H9 (cell line): ENCODE data around the gene KCNAB3. TPM values are rescaled to one million over a fixed set of nuclear protein-coding genes. Genes with fewer than 3 reads are reported as not detected.
"Not testable (repeated sequence)": the region's sequence is repeated elsewhere in the genome, so short reads cannot be mapped to it uniquely, and the experiment has no call there.

Experiments
- DNase-seq: peaks from one replicate; pipeline ENCODE4 v3.0.0-alpha.2; 2017
- H2AFZ ChIP-seq: one replicate; pipeline ENCODE4 v1.6.1; 2013; ENCODE audit warnings: mild to moderate bottlenecking, low read length, control low read depth, moderate library complexity
- H2AK5ac ChIP-seq: 2 replicates; pipeline ENCODE4 v1.6.1; 2013; ENCODE audit warnings: low read length, control low read depth, mixed read lengths; ENCODE audit not compliant: insufficient read length
- H2BK120ac ChIP-seq: one replicate; pipeline ENCODE4 v1.6.1; 2013; ENCODE audit warnings: low read depth, mild to moderate bottlenecking, low read length, control low read depth, inconsistent platforms; ENCODE audit not compliant: poor library complexity, severe bottlenecking
- H2BK12ac ChIP-seq: 2 replicates; pipeline ENCODE4 v1.6.1; 2013; ENCODE audit warnings: low read length, control low read depth, mixed read lengths, low read depth; ENCODE audit not compliant: insufficient read length
- H2BK15ac ChIP-seq: 2 replicates; pipeline ENCODE4 v1.6.1; 2013; ENCODE audit warnings: low read depth, low read length, control low read depth
- H2BK20ac ChIP-seq: one replicate; pipeline ENCODE4 v1.6.1; 2013; ENCODE audit warnings: low read depth, mild to moderate bottlenecking, low read length, control low read depth, inconsistent platforms; ENCODE audit not compliant: poor library complexity, severe bottlenecking
- H2BK5ac ChIP-seq: 2 replicates; pipeline ENCODE4 v1.6.1; 2013; ENCODE audit warnings: low read length, control low read depth, mixed read lengths; ENCODE audit not compliant: insufficient read length
- H3K14ac ChIP-seq: 2 replicates; pipeline ENCODE4 v1.6.1; 2013; ENCODE audit warnings: low read length, control low read depth; ENCODE audit not compliant: insufficient read depth
- H3K18ac ChIP-seq: 2 replicates; pipeline ENCODE4 v1.6.1; 2013; ENCODE audit warnings: low read depth, mild to moderate bottlenecking, mixed read lengths, low read length, control low read depth; ENCODE audit not compliant: insufficient read length
- H3K23ac ChIP-seq: 2 replicates; pipeline ENCODE4 v1.6.1; 2013; ENCODE audit warnings: low read length, control low read depth, mixed read lengths, low read depth; ENCODE audit not compliant: insufficient read length
- H3K23me2 ChIP-seq: 2 replicates; pipeline ENCODE4 v1.6.1; 2013; ENCODE audit warnings: low read depth, mild to moderate bottlenecking, mixed read lengths, low read length, control low read depth; ENCODE audit not compliant: insufficient read length, poor library complexity, severe bottlenecking
- H3K27ac ChIP-seq: 2 replicates; pipeline ENCODE4 v1.5.1; 2013; ENCODE audit warnings: low read length, control low read depth, mixed read lengths, low read depth; ENCODE audit not compliant: insufficient read length
- H3K27me3 ChIP-seq: 2 replicates; pipeline ENCODE4 v1.6.1; 2013; ENCODE audit warnings: low read length, control low read depth, inconsistent platforms; ENCODE audit not compliant: insufficient read depth
- H3K4ac ChIP-seq: 2 replicates; pipeline ENCODE4 v1.6.1; 2013; ENCODE audit warnings: low read depth, mild to moderate bottlenecking, control low read depth, inconsistent platforms, low read length, moderate library complexity
- H3K4me1 ChIP-seq: 2 replicates; pipeline ENCODE4 v1.6.1; 2013; ENCODE audit warnings: low read length, control low read depth, inconsistent platforms; ENCODE audit not compliant: insufficient read depth
- H3K4me2 ChIP-seq: 2 replicates; pipeline ENCODE4 v1.6.1; 2013; ENCODE audit warnings: low read length, control low read depth, mixed read lengths; ENCODE audit not compliant: insufficient read length, insufficient read depth
- H3K56ac ChIP-seq: 2 replicates; pipeline ENCODE4 v1.6.1; 2013; ENCODE audit warnings: low read depth, mild to moderate bottlenecking, mixed read lengths, low read length, control low read depth; ENCODE audit not compliant: insufficient read length
- H3K79me1 ChIP-seq: 2 replicates; pipeline ENCODE4 v1.6.1; 2013; ENCODE audit warnings: low read depth, mild to moderate bottlenecking, moderate library complexity, low read length, control low read depth, inconsistent platforms; ENCODE audit not compliant: insufficient read depth, poor library complexity, severe bottlenecking
- H3K79me2 ChIP-seq: 2 replicates; pipeline ENCODE4 v1.6.1; 2013; ENCODE audit warnings: low read length, control low read depth, inconsistent platforms; ENCODE audit not compliant: insufficient read depth
- H3K9ac ChIP-seq: 2 replicates; pipeline ENCODE4 v1.6.1; 2013; ENCODE audit warnings: low read length, control low read depth, mixed read lengths; ENCODE audit not compliant: insufficient read length; ENCODE audit errors: extremely low read depth
- H3K9me3 ChIP-seq: one replicate; pipeline ENCODE4 v1.6.1; 2013; ENCODE audit warnings: low read depth, low read length, inconsistent platforms; ENCODE audit not compliant: control insufficient read depth
- H3T11ph ChIP-seq: one replicate; pipeline ENCODE4 v1.6.1; 2013; ENCODE audit warnings: mild to moderate bottlenecking, low read length, control low read depth, inconsistent platforms
- H4K20me1 ChIP-seq: one replicate; pipeline ENCODE4 v1.6.1; 2013; ENCODE audit not compliant: control insufficient read depth, insufficient read length, insufficient read depth
- H4K5ac ChIP-seq: 2 replicates; pipeline ENCODE4 v1.6.1; 2013; ENCODE audit warnings: low read depth, mild to moderate bottlenecking, mixed read lengths, low read length, control low read depth; ENCODE audit not compliant: insufficient read length
- H4K8ac ChIP-seq: replicated peaks from 2 replicates; pipeline ENCODE4 v1.6.1; 2013; ENCODE audit warnings: low read length, control low read depth, mixed read lengths, low read depth; ENCODE audit not compliant: insufficient read length
- H4K91ac ChIP-seq: 2 replicates; pipeline ENCODE4 v1.6.1; 2013; ENCODE audit warnings: low read depth, mild to moderate bottlenecking, moderate library complexity, mixed read lengths, low read length, control low read depth; ENCODE audit not compliant: insufficient read length
- H3K27ac Mint-ChIP-seq, 3 experiments: 2 replicates in 2 of 3; 3 replicates in 1 of 3; pipeline ENCODE4 v1.8.0; 2020 to 2021; ENCODE audit warnings: mixed read lengths in 3 of 3, mild to moderate bottlenecking in 1 of 3, moderate library complexity in 1 of 3
- H3K27me3 Mint-ChIP-seq: 2 replicates; pipeline ENCODE4 v1.8.0; 2021; ENCODE audit warnings: low read depth, mild to moderate bottlenecking, moderate library complexity, mixed read lengths
- H3K36me3 Mint-ChIP-seq, 3 experiments: 2 replicates in 2 of 3; 3 replicates in 1 of 3; pipeline ENCODE4 v1.8.0; 2020 to 2021; ENCODE audit warnings: low read depth in 3 of 3, mixed read lengths in 3 of 3; ENCODE audit not compliant: insufficient read depth in 1 of 3
- H3K4me1 Mint-ChIP-seq, 2 experiments: 2 replicates each; pipeline ENCODE4 v1.8.0; 2020; ENCODE audit warnings: mixed read lengths in 2 of 2
- H3K4me3 Mint-ChIP-seq, 2 experiments: 2 replicates in 1 of 2; 3 replicates in 1 of 2; pipeline ENCODE4 v1.8.0; 2020 to 2021; ENCODE audit warnings: mild to moderate bottlenecking in 2 of 2, mixed read lengths in 2 of 2, moderate library complexity in 1 of 2
- H3K9me3 Mint-ChIP-seq, 2 experiments: 2 replicates in 1 of 2; 3 replicates in 1 of 2; pipeline ENCODE4 v1.8.0; 2020; ENCODE audit warnings: mild to moderate bottlenecking in 2 of 2, mixed read lengths in 2 of 2, moderate library complexity in 1 of 2
- CTCF ChIP-seq: fragments of 200-600 bp; sonication (generic); conservative IDR thresholded peaks from 3 replicates; pipeline ENCODE4 v1.8.0; 2021; ENCODE audit warnings: antibody characterized with exemption, mild to moderate bottlenecking
- WGBS: extraction: QIAGEN DNeasy Blood & Tissue Kit; methylation state at CpG from one replicate; pipeline ENCODE4 v1.1.7; 2013; ENCODE audit warnings: missing lambda C conversion rate, low lambda C conversion rate, mixed read lengths; ENCODE audit not compliant: insufficient read length; ENCODE audit errors: extremely low coverage; 5-methylcytosine and 5-hydroxymethylcytosine counted together
- total RNA-seq: library from RNA; stranded (reverse); gene quantifications from 2 replicates; pipeline ENCODE4 v1.2.1, GENCODE V29; 2021

The KCNAB3 gene
- total RNA-seq, 1 experiment from 2014 or later = 6.4 TPM

GRCh38 chr17:7955414-7956227 lies 26.0 kb upstream of the KCNAB3 start:
- Histone ChIP-seq H3K23ac (no peak overlapping the region), H3K27me3 (no peaks in the 10 kb centered on the region), H2BK15ac (no peak overlapping the region), H3K56ac (no peak overlapping the region), H2BK20ac (no peak overlapping the region), H2AFZ (no peak overlapping the region), H2BK5ac (no peak overlapping the region), H4K91ac (no peak overlapping the region), H2BK12ac (no peak overlapping the region), H3K79me1 (no peaks in the 10 kb centered on the region), H3K23me2 (no peaks in the 10 kb centered on the region), H4K8ac (no peak overlapping the region), H2AK5ac (no peak overlapping the region), H3K18ac (no peak overlapping the region), H3K9me3 (no peaks in the 10 kb centered on the region), H4K5ac (no peak overlapping the region), H3K4me2 (no peak overlapping the region), H3K4ac (no peak overlapping the region), H3K14ac (no peak overlapping the region), H3T11ph (no peak overlapping the region), H2BK120ac (no peak overlapping the region), H3K9ac (no peak overlapping the region), H3K4me1 (no peaks in the 10 kb centered on the region), H4K20me1 (no peaks in the 10 kb centered on the region), H3K79me2 (no peaks in the 10 kb centered on the region), H3K27ac (no peak overlapping the region)
- no peak overlapping the region for H3K27ac Mint-ChIP-seq
- no peak for DNase-seq
- H3K4me3 Mint-ChIP-seq = no peak overlapping the region; a peak in 1 of 5 replicates
- no CpG with 5 or more reads among the region's 13 CpGs for WGBS
- no peaks in the 10 kb centered on the region for H3K9me3 Mint-ChIP-seq
- H3K36me3 Mint-ChIP-seq = no peaks in the 10 kb centered on the region
- H3K27me3 Mint-ChIP-seq = no peaks in the 10 kb centered on the region; the same call in none of the 2 replicates
- peaks cover 3 to 9% of the 10 kb centered on the region in 2 experiments; a peak in 2 of 4 replicates for H3K4me1 Mint-ChIP-seq
- TF ChIP-seq CTCF = no peak

GRCh38 chr17:7953266-7953665 lies 23.6 kb upstream of the KCNAB3 start:
- H3K4ac ChIP-seq, H4K5ac ChIP-seq, H3K27ac Mint-ChIP-seq, H2BK120ac ChIP-seq, H4K8ac ChIP-seq, H2BK15ac ChIP-seq, H3K23me2 ChIP-seq, H3K9me3 Mint-ChIP-seq, H3K79me2 ChIP-seq, H3T11ph ChIP-seq, H3K4me3 Mint-ChIP-seq, H3K9ac ChIP-seq, H2BK12ac ChIP-seq, H2AK5ac ChIP-seq, DNase-seq, H4K20me1 ChIP-seq, H3K4me1 ChIP-seq, H3K27me3 Mint-ChIP-seq, H3K27me3 ChIP-seq, H3K4me2 ChIP-seq, H3K23ac ChIP-seq, H3K4me1 Mint-ChIP-seq, H2BK5ac ChIP-seq, H3K79me1 ChIP-seq, H3K14ac ChIP-seq, H3K18ac ChIP-seq, H3K9me3 ChIP-seq, H3K27ac ChIP-seq, H2BK20ac ChIP-seq, H4K91ac ChIP-seq, H2AFZ ChIP-seq, H3K56ac ChIP-seq: not testable (repeated sequence)
- no CpG with 5 or more reads among the region's 13 CpGs for WGBS
- H3K36me3 Mint-ChIP-seq = peaks cover 5 to 20% (median 15%) of the 10 kb centered on the region in 3 experiments; a peak in 5 of 7 replicates
